ENCODE data around the gene TBX21. TPM values are rescaled to one million over a fixed set of nuclear protein-coding genes. Genes with fewer than 3 reads are reported as not detected.

The TBX21 gene
- total and polyA plus RNA-seq, 8 donors, result 0.25 to 2.8 (median 0.46) TPM; not detected in 1

- peak; percentile 98 for ATAC-seq
- intact Hi-C loops (cut with DNase I), result no loop called here
- peaks cover 52 to 95% of the 10 kb centered on the region in 2 donors for H3K27me3 ChIP-seq
- peak in 2 of 4 donors; percentile 37 to 84 for DNase-seq
- H3K4me3 ChIP-seq, result peak overlapping the region; percentile 22 to 24
- H3K9me3 ChIP-seq, result no peaks in the 10 kb centered on the region
- peak; percentile 16 to 24 for TF ChIP-seq CTCF (IDR thresholded peaks at IDR 0.05)
- H3K27ac ChIP-seq, result no peak overlapping the region
- H3K4me1 ChIP-seq, result peaks cover 5 to 10% of the 10 kb centered on the region in 2 donors
- H3K36me3 ChIP-seq, result no peaks in the 10 kb centered on the region
These were observed 56.9 kb downstream of the TBX21 start for GRCh38 chr17:47789611-47790561.

- Histone ChIP-seq H3K27me3 (peaks cover 52 to 90% of the 10 kb centered on the region in 2 donors), H3K9me3 (no peaks in the 10 kb centered on the region), H3K36me3 (no peaks in the 10 kb centered on the region), H3K4me3 (no peak overlapping the region), H3K4me1 (peaks cover 5 to 10% of the 10 kb centered on the region in 2 donors), H3K27ac (no peak overlapping the region)
- no peak for ATAC-seq
- intact Hi-C loops (cut with DNase I), result no loop called here
- TF ChIP-seq CTCF (IDR thresholded peaks at IDR 0.05), result no peak
- DNase-seq, result no peak
These were observed 58.0 kb downstream of the TBX21 start for GRCh38 chr17:47791025-47791424.

- Histone ChIP-seq H3K9me3 (no peaks in the 10 kb centered on the region), H3K4me1 (peaks cover 5 to 10% of the 10 kb centered on the region in 2 donors), H3K27me3 (peaks cover 46 to 82% of the 10 kb centered on the region in 2 donors), H3K36me3 (no peaks in the 10 kb centered on the region), H3K4me3 (no peak overlapping the region), H3K27ac (no peak overlapping the region)
- no peak for TF ChIP-seq CTCF (IDR thresholded peaks at IDR 0.05)
- DNase-seq, result no peak
- no peak for ATAC-seq
- intact Hi-C loops (cut with DNase I), result no loop called here
These were observed 59.4 kb downstream of the TBX21 start for GRCh38 chr17:47792457-47792856.

- H3K27ac ChIP-seq, result no peak overlapping the region
- H3K36me3 ChIP-seq, result no peaks in the 10 kb centered on the region
- no peak overlapping the region for H3K4me3 ChIP-seq
- intact Hi-C loops (cut with DNase I), result no loop called here
- DNase-seq (no peak), ATAC-seq (no peak)
- H3K9me3 ChIP-seq, result no peaks in the 10 kb centered on the region
- peaks cover 46 to 82% of the 10 kb centered on the region in 2 donors for H3K27me3 ChIP-seq
- H3K4me1 ChIP-seq, result peaks cover 5 to 10% of the 10 kb centered on the region in 2 donors
- no peak for TF ChIP-seq CTCF (IDR thresholded peaks at IDR 0.05)
These were observed 59.9 kb downstream of the TBX21 start for GRCh38 chr17:47792979-47793378.

Other genes with a start within 250 kb of the TBX21 start
- 100 to 1,000 TPM; 109 to 131 TPM for gene NPEPPS, start 202.1 kb upstream of the TBX21 start, total RNA-seq
- 100 to 1,000 TPM; 156 to 223 (median 177) TPM for gene NPEPPS, start 202.1 kb upstream of the TBX21 start, polyA plus RNA-seq (ENCODE audit: insufficient read length in 6 of 6)
- gene KPNB1, start 83.3 kb upstream of the TBX21 start, total RNA-seq, result 100 to 1,000 TPM; 195 to 305 TPM
- 100 to 1,000 TPM; 221 to 279 (median 248) TPM for gene KPNB1, start 83.3 kb upstream of the TBX21 start, polyA plus RNA-seq (ENCODE audit: insufficient read length in 6 of 6)
- 10 to 100 TPM; 10.6 to 14.2 TPM for gene TBKBP1, start 39.1 kb upstream of the TBX21 start, total RNA-seq
- 10 to 100 TPM; 22.9 to 33.9 (median 29.3) TPM for gene TBKBP1, start 39.1 kb upstream of the TBX21 start, polyA plus RNA-seq (ENCODE audit: insufficient read length in 6 of 6)
- gene OSBPL7, start 88.6 kb downstream of the TBX21 start, total RNA-seq, result 10 to 100 TPM; 20.3 to 36.4 TPM
- gene OSBPL7, start 88.6 kb downstream of the TBX21 start, polyA plus RNA-seq (ENCODE audit: insufficient read length in 6 of 6), result 10 to 100 TPM; 14.3 to 21.4 (median 17.6) TPM
- 10 to 100 TPM; 26.2 to 27.3 TPM for gene MRPL10, start 98.3 kb downstream of the TBX21 start, total RNA-seq
- gene MRPL10, start 98.3 kb downstream of the TBX21 start, polyA plus RNA-seq (ENCODE audit: insufficient read length in 6 of 6), result 10 to 100 TPM; 46.6 to 55.7 (median 51.2) TPM
- 1 to 10 TPM in 1 of 2 donors, under 1 TPM in 1; 0.44 to 6.7 TPM for gene LRRC46, start 98.4 kb downstream of the TBX21 start, total RNA-seq
- 10 to 100 TPM in 3 of 6 donors, 1 to 10 TPM in 3; 2.4 to 16.5 (median 9.9) TPM for gene LRRC46, start 98.4 kb downstream of the TBX21 start, polyA plus RNA-seq (ENCODE audit: insufficient read length in 6 of 6)
- gene SCRN2, start 108.0 kb downstream of the TBX21 start, total RNA-seq, result 10 to 100 TPM; 26.4 to 33.1 TPM
- 10 to 100 TPM; 36.5 to 47.7 (median 43.4) TPM for gene SCRN2, start 108.0 kb downstream of the TBX21 start, polyA plus RNA-seq (ENCODE audit: insufficient read length in 6 of 6)
- gene SP6, start 117.9 kb downstream of the TBX21 start, total RNA-seq, result 1 to 10 TPM in 1 of 2 donors, under 1 TPM in 1; 0.79 to 1.5 TPM
- 1 to 10 TPM; 4.1 to 6.7 (median 4.9) TPM for gene SP6, start 117.9 kb downstream of the TBX21 start, polyA plus RNA-seq (ENCODE audit: insufficient read length in 6 of 6)
- 10 to 100 TPM; 14.2 to 15.2 TPM for gene SP2, start 163.0 kb downstream of the TBX21 start, total RNA-seq
- gene SP2, start 163.0 kb downstream of the TBX21 start, polyA plus RNA-seq (ENCODE audit: insufficient read length in 6 of 6), result 10 to 100 TPM; 21.2 to 23.0 (median 22.2) TPM
- 10 to 100 TPM; 36.4 to 40.0 TPM for gene PNPO, start 208.3 kb downstream of the TBX21 start, total RNA-seq
- gene PNPO, start 208.3 kb downstream of the TBX21 start, polyA plus RNA-seq (ENCODE audit: insufficient read length in 6 of 6), result 10 to 100 TPM; 10.7 to 14.4 (median 11.9) TPM
- 10 to 100 TPM; 39.1 to 56.2 TPM for gene PRR15L, start 224.6 kb downstream of the TBX21 start, total RNA-seq
- gene PRR15L, start 224.6 kb downstream of the TBX21 start, polyA plus RNA-seq (ENCODE audit: insufficient read length in 6 of 6), result 10 to 100 TPM; 28.2 to 43.3 (median 40.0) TPM
- 100 to 1,000 TPM; 144 to 149 TPM for gene CDK5RAP3, start 237.9 kb downstream of the TBX21 start, total RNA-seq
- gene CDK5RAP3, start 237.9 kb downstream of the TBX21 start, polyA plus RNA-seq (ENCODE audit: insufficient read length in 6 of 6), result 100 to 1,000 TPM; 136 to 182 (median 166) TPM

Data from left lung (tissue), 10 donors.